NCI-H510A (cell line): ENCODE measurements around the gene SIX2.

Experiments used
- DNase-seq: peaks from one replicate; lab custom pipeline; 2025; lab: John Stamatoyannopoulos, UW

Gene SIX2

DNA sequence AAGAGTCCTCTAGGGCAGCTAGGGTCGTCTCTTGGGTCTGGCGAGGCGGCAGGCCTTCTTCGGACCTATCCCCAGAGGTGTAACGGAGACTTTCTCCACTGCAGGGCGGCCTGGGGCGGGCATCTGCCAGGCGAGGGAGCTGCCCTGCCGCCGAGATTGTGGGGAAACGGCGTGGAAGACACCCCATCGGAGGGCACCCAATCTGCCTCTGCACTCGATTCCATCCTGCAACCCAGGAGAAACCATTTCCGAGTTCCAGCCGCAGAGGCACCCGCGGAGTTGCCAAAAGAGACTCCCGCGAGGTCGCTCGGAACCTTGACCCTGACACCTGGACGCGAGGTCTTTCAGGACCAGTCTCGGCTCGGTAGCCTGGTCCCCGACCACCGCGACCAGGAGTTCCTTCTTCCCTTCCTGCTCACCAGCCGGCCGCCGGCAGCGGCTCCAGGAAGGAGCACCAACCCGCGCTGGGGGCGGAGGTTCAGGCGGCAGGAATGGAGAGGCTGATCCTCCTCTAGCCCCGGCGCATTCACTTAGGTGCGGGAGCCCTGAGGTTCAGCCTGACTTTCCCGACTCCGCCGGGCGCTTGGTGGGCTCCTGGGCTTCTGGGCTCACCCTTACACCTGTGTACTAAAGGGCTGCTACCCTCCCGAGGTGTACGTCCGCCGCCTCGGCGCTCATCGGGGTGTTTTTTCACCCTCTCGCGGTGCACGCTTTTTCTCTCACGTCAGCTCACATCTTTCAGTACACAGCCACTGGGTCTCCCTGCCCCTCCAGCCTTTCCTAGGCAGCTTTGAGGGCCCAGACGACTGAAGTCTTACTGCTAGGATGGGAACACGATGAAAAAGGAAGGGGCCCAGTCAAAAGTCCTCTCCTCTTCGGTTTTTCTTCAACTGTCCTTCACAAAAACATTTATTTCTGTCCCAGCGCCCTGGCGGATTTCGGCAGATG is 8.1 kb downstream of the SIX2 start:
- DNase-seq = no peak

DNA sequence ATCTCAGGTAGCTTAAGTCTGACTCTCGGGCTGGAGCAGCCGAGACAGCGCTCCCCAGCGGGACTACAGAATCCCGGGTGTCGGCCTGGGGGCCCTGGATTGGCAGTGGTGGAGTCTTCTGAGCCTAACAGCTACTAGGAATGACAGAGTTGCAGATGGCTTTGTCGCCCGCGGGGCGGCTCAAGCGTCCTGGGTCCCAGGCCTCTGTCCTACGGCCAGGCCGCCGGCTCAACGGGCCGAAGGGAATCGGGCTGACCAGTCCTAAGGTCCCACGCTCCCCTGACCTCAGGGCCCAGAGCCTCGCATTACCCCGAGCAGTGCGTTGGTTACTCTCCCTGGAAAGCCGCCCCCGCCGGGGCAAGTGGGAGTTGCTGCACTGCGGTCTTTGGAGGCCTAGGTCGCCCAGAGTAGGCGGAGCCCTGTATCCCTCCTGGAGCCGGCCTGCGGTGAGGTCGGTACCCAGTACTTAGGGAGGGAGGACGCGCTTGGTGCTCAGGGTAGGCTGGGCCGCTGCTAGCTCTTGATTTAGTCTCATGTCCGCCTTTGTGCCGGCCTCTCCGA is 8.8 kb downstream of the SIX2 start:
- DNase-seq = no peak

DNA sequence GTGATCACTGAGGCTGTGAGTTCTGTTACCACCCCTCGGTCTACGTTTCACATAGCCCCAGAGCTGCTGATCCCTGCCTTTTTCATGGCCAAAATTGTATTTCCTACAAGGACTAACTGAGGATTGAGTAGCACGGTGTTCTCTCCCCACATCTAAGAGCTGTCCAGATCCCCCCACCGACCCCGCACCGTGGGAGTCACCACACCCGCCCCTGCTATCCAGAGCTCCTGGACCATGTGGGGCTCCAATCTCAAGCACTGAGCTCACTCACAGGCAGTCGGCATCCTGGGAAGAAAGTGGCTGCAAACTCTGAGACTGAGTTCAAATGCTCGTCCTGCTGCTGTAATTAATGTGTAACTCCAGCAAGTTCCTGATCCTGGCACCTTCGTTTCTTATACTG is 9.7 kb downstream of the SIX2 start:
- DNase-seq = no peak

DNA sequence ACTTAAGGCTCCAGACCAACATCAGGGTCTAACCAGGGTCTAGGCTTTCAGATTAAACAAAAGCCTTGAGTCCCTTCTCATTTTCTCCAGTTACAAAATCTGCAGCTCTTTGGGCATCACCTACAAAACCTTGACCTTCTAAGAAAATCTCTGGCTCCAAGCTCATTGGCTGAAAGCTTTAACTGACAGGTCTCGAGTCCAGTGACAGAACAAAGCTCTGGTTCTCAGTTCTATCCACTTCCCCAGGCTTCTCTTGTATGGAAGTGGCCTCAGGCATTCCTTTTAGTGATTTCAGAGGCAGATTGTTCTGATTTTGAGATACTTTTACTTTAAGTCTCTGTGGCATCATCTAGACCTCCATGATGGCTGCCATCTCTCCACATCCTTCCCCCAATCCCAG is 11.3 kb downstream of the SIX2 start:
- DNase-seq = no peak

DNA sequence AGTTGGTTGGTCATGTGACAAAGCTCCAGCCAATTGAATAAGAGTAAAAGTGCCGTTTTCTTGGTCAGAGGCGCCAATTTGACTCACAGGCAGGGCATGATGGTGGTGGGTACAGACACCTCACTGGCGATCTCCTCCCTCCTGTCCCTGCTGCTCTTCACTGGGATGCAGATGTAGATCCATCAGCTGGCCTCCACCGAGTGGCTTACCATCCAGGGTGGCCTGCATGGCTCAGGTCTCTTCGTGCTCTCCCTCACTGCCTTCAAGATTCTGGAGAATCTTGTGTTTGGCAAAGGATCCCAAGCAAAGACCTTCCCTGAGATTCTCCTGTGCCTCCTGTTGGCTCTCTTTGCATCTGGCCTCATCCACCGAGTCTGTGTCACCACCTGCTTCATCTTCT is 12.9 kb downstream of the SIX2 start:
- DNase-seq = no peak

DNA sequence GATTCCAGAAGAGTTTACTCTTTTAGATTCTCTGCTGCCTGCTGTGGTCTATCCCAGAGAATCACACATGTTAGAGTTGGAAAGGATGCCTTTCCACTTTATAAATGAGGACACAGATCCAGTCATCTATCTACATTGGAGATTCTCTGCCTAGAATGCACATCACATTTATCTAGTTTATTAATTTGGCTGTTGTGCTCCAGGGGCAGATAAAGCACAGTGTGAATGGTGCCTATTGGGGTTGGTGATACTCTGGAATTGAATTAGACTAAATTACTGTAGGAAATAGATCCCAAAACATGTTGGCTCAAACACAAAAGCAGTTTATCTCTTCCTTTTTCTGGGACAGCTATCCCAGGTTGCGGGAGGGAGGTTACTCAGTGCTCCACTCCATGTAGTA is 14.9 kb downstream of the SIX2 start:
- no peak for DNase-seq

DNA sequence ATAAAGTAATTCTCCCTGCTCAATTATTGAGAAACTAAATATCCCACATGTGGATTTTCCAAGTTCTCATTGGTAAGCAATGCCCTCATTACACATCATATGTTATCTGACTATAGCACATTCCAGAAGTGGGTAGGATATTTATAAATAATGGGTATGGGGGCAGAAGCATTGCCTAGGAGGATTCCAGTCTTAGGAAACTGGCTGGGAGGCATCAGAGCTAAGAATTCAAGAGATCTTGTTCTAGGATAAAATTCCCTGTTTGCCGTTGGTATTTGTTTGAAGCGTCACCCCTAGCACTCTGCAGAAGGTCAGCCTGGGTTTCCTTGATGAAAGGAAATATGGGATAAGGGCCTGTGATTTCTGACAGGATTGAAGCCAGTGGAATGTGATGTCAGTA is 20.1 kb downstream of the SIX2 start:
- DNase-seq = no peak

DNA sequence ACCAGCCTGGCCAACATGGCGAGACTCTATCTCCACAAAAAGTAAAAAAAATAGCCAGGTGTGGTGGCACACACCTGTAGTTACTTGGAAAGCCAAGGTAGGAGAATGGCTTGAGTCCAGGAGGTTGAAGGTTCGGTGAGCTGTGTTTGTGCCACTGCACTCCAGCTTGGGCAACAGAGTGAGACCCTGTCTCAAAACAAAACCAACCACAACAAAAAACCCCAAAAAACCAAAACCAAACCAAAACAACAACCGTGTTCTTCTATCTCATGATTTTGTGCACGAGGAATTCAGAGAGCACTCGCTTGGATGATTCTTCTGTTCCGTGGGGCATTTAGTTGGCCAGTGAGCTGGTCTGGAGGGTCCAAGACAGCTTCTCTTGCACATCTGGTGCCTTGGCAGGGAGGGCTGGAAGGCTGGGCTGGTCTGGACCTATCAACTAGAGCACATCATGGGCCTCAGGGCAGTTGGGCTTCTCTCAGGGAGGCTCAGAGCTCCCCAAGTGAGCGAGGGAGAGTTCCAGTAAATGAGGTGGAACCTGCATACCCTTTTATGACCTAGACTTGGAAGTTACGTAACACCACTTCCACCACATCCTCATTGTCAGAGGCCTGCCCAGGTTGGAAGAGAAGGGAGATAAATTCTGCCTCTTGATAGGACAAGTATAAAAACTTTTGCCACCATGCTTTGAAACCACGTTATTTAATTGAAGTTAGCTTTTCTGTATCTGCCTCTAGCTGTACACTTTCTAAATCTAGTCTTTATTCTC is 25.2 kb downstream of the SIX2 start:
- DNase-seq = no peak

DNA sequence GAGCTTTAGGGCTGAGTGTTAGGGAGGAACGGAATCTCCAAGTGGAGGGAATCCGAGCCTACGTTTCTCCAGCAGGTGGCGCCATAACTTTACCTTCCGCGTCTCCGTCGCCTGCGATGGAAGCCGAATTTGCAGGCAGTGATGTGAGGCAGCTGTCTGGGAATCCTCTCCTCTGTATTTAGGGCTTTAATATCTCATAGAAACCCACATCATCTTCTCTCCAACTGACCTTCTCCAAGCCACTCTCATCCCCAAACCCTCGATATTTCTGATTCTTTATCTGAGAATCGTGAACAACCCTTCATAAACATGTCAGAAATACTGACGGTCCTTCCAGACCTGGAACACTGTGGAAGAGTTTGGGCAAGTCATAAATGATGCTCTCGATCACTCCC is 27.5 kb downstream of the SIX2 start:
- DNase-seq = peak; percentile 33

DNA sequence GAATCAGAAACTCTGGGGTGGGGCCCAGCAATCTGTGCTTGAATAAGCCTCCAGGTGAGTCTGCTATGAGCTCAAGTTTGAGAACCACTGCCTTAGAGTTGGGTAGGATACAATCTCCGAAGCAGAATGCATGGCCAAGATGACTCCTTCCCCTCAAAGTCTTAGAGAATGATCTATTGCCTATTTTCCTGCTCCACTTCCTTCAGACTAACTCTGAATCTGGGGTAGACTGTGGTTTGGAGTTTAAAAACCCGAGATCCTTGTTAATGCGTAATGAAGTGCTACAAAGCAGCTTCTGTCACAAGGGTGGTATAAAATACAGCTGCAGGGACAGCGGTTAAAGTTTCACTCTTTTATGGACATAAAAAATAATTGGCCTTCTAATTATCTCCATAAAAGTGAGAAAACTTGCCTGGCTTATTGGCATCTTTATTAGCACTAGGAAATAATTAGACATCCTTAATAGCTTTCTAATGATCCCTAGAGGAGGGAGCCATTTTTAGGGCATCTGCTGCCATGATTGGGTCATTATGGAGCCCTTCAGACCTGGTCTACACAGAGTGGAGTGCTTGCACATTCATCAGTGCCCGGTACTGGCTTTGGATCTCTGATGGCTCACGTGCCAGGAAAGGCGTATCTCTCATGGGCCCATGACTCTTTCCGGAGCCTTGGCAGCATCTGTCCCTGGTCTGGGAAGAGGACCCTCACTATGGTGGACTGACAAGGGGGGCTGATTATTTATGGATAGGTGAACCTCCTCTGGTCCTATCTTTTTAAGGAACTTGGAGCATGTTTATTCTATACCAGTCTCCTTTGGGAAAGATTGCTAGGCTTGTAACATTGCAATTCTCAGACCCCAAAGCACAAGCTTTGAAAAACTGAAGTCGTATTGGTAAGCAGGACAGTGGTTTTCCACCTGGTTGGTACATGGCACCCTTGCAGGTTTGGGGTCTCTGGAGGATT is 28.2 kb downstream of the SIX2 start:
- DNase-seq = no peak

DNA sequence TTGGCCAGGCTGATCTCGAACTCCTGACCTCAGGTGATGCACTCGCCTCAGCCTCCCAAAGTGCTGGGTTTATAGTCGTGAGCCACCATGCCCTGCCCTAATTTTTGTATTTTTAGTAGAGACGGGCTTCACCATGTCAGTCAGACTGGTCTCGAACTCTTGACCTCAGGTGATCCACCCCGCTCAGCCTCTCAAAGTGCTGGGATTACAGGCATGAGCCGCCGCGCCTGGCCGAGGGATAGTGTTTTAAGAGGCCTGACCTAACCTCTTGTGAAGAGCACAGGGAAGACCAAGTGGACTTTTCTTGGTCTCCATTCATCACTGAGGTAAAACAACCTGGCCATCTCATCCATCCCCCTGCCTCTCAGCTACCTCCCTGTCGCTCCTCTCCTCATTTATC is 29.7 kb downstream of the SIX2 start:
- DNase-seq = no peak

DNA sequence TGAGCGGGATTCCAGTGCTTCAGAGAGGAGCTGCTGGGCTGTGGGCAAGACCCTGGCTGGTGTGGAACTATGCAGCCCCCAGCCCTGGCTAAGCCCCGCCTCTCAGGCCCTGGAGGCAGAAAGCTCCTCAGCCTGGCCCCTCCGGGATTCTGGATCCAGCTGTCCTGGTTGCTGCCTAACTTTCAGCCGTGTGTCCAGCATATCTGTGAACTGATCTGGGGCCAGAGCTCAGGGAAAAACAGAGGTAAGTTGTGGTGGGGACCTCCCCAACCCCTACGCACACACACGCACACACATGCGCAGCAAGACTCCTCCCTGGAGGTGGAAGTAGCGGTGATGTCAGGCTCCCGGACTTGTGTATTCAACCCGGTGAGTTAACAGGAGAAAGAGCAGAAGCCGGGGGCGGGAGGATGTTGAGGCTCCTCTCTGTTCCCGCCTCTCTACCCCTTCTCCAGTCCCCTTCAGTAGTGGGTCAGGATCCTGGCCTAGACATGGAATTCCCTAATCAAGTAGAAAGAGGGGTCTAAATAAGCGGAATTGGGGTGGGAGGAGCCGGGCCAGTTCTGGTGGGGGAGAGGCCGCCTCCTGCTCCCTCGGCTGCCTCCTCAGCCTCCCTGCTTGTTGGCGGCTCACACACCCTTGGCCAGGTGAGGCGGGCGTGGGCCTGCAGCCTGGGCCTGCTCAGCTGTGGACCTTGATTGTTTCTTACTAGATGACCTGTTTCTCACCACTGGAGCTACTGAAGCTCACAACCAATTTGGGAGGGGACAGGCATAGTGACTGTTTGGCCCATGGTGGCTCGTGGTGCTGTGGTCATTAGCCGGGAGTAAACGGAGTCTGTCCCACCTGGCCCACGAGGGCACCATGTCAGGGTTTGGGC is 33.4 kb downstream of the SIX2 start:
- DNase-seq = no peak

DNA sequence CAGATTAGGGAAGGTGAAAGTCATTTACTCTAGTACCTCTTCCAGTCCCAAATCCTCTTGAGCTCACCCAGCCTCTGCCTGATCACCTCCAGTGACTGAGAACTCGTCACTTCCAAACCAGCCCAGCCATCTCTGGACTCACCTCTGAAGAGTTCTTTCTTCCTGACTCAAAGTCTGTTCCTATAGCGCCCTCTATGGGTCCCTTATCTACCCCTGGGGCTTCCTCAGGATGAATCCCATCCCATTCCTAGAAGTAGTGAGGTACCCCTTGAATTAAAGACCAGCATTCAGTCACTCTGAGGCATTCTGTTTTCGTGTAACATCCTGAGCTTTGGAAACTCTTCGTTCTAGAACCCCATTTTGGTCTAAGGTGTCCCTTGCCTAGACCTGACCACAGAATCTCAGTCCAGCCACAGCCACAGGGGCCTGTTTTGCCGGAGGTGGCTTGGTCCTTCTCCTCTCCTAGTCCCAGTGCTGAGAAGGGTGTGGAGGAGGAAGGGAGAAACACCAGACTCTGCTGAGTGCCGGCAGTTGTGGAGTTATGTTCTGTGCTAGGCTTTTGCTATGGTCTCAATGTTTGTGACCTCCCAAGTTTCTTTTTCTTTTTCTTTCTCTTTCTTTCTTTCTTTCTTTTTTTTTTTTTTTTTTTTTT is 35.1 kb downstream of the SIX2 start:
- DNase-seq = peak; percentile 28

DNA sequence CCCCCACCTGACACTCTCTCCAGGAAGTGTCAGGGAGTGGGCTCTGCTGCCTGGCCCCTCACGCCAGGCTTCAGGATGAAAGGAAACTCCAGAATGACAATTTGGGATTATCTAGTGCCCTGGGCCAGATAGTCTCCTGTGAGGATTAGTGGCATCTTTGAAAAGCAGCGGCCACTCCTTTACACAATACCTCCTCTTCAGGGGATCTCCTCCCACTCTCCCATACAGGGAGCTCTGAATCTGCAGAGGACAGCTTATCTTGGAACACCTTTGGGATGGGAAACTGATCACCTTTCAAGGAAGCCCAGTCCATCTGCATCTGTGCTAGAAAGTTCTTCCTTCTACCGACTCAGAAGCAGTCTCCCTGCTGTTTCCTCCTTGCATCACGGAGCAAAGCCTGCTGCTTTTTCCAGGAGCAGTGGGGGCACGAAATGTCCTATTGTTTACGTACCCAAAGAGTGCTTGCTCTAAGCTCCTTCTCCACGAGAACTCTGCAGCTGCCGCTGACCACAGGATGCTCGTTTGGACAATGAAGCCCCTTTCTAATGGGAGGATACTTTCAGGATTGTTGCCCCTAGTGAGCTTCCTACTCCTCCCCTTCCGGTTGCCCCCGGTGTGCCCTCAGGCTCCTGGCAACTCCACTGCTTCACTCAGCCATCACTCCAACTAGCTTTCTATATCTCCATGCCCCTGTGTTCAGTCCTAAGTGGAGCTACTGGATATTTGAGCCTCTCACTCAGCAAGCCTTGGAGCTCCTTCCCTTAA is 36.3 kb downstream of the SIX2 start:
- no peak for DNase-seq

DNA sequence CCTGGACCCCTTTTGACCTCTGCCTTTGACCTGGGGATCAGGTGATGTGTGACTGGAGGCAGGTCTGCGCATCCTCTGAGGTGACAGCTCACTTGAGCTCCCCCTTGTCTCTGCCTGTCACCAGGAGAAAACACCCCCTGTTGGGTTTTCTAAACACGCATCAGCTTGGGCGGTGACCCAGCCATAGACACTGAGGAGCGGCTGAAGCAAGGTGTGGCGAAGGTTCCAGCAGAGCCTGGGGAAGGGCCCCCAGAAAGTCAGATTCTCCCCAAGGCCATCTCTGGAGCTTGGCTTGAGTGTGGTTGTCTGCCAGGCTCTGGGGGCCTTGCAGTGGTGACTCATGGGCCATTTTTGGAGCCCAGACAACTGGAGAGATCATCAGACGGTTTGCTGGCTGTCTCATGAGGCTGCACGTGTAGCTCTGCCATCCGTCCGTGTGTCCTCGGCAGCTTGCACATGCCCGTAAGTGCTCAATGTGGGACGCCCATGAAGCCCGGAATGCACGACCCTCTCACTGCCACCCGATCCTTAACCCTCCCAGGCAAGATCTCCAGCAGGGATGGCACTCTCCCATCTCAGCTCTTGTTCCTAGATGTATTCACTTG is 38.3 kb downstream of the SIX2 start:
- DNase-seq = no peak

DNA sequence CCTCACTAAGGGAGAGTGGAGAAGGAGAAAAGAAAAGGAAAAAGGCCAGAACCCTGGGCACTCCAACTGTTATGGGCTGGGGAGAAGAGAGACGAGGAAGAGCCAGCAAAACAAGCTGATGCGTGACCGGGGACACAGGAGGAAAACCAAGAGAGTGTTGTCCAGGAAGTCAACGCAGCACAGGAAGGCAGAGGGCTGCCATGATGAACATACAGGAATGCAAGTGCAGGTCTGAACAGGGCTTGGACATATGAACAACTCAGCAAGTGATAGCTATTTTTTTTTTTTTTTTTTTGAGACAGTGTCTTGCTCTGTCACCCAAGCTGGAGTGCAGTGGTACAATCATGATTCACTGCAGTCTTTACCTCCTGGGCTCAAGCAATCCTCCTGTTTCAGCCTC is 39.3 kb downstream of the SIX2 start:
- DNase-seq = no peak

DNA sequence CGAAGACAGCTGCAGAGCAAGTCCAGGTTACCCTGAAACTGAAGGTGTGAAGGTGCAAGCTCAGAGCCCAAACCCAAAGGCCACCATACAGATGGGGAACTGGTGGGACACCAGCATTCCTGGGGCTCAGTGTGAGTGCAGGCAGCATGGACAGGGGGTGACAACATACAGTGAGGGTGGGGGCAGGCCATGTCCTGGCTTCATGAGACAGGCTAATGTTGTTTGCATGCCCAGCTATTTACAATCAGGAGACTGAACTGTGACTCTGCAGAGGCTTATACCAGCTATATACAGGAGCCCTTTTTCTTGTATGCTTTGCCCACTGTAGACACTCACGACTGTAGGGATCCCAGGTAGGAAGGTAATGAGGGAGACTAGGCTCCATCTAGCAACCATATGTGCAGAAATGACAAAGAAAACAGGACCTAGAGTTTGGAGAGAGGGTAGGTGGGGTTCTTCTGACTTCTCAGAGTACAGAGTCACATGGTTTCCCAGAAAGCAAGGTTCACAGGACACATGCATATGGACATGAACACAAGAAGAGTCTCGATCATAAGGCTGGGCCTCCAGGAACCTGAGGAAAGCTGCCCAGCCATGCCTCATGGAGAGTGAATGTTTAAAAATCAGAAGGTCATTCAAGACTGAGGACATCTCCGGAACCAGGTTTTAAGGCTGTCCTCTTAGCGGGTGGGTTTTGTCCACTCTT is 41.4 kb downstream of the SIX2 start:
- no peak for DNase-seq

DNA sequence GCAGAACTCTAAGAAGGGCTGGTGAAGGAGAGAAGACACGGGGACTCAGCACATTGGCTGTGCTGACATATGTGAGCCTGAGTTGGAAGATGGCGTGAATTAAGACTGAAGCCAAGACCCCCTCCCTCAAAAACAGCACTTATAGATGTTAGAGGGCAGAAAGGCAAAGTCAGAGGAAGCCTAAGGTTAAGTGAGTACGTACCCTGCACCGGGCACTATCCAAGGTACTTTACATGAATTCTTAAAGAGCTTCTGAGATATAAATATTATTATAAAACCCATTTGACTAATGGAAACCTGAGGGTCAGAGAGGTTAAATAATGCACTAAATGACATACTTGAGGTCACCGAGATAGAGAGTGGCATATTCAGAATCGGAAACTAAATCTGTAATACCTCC is 42.2 kb downstream of the SIX2 start:
- no peak for DNase-seq
